Erythroblast (primary cell): ENCODE measurements around the gene PSMD1.

ENCODE experiments used
- GATA1 ChIP-seq: IDR thresholded peaks from 2 replicates; pipeline ENCODE4 v1.6.1; 2011; ENCODE audit warnings: low read depth, mild to moderate bottlenecking, control low read depth, low read length, moderate library complexity
- POLR2A ChIP-seq: IDR thresholded peaks from 2 replicates; pipeline ENCODE4 v1.6.1; 2011; ENCODE audit warnings: mild to moderate bottlenecking, low read length

- no peak for TF ChIP-seq POLR2A
- no peak for TF ChIP-seq GATA1
Measured at GRCh38 chr2:231008131-231008530, 48.5 kb upstream of the PSMD1 start.
